ENCODE results near the gene HPX.

DNA sequence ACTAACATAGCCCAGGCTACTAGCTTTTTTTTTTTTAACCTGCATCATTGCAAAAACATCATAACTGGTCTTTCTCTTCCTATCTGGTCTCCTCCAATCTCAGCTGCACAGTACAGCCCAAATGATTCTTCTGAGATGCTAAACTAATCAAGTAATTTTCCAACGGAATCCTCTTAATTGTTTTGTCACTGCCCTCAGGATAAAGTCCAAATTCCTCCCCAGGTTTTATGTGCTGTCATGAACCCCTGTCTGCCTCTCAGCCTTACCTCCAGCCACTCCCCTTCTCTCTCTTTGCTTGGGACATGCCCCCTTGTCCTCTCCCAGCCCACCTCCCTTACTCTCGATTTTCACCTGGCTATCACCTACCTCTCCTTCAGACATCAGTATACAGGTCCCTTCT is 34.4 kb downstream of the HPX start:
- no peak for TF ChIP-seq EP300 (IDR thresholded peaks at IDR 0.05)
- TF ChIP-seq, protein P1, sequence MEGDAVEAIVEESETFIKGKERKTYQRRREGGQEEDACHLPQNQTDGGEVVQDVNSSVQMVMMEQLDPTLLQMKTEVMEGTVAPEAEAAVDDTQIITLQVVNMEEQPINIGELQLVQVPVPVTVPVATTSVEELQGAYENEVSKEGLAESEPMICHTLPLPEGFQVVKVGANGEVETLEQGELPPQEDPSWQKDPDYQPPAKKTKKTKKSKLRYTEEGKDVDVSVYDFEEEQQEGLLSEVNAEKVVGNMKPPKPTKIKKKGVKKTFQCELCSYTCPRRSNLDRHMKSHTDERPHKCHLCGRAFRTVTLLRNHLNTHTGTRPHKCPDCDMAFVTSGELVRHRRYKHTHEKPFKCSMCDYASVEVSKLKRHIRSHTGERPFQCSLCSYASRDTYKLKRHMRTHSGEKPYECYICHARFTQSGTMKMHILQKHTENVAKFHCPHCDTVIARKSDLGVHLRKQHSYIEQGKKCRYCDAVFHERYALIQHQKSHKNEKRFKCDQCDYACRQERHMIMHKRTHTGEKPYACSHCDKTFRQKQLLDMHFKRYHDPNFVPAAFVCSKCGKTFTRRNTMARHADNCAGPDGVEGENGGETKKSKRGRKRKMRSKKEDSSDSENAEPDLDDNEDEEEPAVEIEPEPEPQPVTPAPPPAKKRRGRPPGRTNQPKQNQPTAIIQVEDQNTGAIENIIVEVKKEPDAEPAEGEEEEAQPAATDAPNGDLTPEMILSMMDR (IDR thresholded peaks at IDR 0.05), result no peak
- TF ChIP-seq POLR2A (IDR thresholded peaks at IDR 0.05), result no peak
- TF ChIP-seq POLR2AphosphoS5 (IDR thresholded peaks at IDR 0.05), result no peak

All from gastroesophageal sphincter (tissue), 3 donors.